Stimulated activated CD8-positive, alpha-beta memory T cell treated with anti-CD3 and anti-CD28 coated beads, Interleukin-12 subunit alpha, Interleukin-12 subunit beta, amount 100 ng/mL, for 4 hours (primary cell): ENCODE measurements around the gene CNTNAP2.
"Not testable (repeated sequence)": the region's sequence is repeated elsewhere in the genome, so short reads cannot be mapped to it uniquely, and the experiment has no call there.

ENCODE experiments used
- DNase-seq: peaks from one replicate; pipeline ENCODE4 v3.0.0-alpha.2; 2020; ENCODE audit warnings: low read depth

The CNTNAP2 gene

DNA sequence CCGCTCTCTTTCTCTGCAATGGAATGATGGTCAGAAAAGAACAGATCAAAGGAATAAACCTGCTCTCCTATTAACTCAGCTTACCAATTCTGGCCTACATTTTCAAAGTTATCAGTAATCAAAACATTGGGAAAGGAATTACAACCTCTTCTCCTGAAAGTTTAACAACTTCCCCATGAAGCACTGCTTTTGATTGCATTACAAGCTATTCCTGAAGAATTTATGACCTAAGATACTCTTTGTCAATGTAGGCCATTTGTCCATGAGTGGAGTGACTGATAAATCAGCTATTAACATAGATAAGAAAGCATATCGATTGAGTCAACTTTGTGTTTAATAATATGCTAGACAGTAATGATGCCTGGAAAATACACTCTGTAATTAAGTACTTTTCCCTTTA is 2202.2 kb downstream of the CNTNAP2 start:
- DNase-seq: no peak

DNA sequence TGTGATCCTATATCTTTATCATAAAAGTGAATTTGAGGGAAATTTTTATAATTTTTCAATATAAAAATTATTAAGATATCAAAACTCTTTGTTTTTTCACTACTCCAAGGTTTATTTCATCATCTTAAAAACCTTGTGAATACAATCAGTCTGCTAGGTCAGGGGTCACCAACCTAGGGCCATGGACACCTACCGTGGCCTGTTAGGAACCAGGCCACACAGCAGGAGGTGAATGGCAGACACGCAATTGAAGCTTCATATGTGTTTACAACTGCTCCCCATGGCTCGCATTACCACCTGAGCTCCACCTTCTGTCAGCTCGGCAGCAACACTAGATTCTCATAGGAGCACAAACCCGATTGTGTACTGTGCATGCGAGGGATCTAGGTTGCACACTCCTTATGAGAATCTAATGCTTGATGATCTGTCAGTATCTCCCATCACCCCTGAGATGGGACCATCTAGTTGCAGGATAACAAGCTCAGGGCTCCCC is 2202.8 kb downstream of the CNTNAP2 start:
- no peak for DNase-seq

DNA sequence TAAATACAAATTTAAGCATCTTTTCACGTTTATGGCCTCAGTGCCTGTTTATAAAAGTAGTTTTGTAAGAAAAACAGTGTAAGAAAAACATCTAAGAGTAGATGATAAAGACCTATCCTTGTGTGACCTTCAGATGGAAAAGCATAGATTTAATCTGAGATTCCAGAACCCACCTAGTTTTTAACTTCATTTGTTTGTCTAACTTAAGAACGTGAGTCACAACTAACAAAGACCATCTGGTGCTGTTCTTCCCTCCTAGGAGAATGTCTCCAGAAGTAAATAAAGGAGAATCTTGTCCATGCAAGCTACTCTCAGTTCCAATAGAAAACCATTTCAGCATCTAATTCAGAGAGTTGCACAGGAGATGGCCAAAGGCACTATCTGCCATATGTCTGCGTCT is 2208.6 kb downstream of the CNTNAP2 start:
- no peak for DNase-seq

DNA sequence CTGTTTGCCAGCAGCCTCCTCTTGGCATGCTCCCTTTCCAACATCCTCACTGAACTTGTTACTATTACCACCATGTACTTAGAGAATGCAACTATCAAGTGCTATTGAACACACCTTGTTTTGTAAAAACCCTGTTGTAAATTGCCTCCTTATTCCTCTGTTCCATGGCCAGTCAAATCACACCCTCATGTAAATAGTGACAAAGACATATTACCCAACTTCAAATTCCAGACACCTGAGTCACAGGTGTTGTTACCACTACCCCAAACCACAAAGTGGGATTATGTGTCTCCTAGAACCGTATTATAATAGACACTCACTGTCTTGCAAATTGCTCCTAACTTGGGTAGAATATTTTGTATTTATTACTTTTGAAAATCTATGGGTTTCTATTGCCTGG is 2210.8 kb downstream of the CNTNAP2 start:
- no peak for DNase-seq

DNA sequence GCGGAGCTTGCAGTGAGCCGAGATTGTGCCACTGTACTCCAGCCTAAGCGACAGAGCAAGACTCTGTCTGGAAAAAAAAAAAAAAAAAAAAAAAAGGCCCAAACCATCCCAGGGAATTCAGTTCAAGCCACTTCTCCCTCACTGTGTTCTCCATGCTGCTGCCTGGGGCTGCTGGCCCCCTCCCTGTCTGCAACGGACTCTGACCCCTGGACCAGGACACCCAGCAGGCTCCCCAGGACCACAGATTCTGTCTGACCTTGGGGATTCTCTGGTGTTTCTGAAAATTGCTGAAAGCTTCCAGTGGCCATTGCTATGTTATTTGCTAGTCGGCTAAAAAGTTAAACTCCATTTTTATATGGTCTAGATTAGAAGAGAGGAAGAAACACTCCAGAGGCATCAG is 2212.3 kb downstream of the CNTNAP2 start:
- no peak for DNase-seq

DNA sequence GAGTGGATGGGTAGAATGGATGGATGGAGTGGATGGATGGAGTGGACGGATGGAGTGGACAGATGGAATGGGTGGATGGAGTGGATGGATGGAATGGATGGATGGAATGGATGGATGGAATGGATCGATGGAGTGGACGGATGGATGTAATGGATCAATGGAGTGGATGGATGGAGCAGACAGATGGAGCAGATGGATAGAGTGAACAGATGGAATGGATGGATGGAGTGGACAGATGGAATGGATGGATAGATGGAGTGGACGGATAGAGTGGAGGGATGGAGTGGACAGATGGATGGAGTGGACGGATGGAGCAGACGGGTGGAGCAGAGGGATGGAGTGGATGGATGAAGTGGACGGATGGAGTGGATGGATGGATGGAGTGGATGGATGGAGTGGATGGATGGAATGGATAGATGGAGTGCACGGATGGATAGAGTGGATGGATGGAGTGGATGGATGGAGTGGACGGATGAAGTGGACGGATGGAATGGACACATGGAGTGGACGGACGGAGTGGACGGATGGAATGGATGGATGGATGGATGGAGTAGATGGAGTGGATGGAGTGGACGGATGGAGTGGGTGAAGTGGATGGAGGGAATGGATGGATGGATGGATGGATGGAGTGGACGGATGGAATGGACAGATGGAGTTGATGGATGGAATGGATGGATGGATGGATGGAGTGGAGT is 2213.7 kb downstream of the CNTNAP2 start:
- DNase-seq: no peak

DNA sequence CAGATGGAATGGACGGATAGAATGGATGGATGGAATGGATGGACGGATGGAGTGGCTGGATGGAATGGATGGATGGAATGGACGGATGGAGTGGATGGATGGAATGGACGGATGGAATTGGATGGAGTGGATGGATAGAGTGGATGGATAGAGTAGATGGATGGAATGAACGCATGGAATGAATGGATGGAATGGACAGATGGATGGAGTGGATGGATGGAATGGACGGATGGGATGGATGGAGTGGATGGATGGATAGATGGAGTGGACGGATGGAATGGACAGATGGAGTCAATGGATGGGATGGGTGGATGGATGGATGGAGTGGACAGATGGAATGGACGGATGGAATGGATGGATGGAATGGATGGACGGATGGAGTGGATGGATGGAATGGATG is 2214.2 kb downstream of the CNTNAP2 start:
- DNase-seq: no peak

DNA sequence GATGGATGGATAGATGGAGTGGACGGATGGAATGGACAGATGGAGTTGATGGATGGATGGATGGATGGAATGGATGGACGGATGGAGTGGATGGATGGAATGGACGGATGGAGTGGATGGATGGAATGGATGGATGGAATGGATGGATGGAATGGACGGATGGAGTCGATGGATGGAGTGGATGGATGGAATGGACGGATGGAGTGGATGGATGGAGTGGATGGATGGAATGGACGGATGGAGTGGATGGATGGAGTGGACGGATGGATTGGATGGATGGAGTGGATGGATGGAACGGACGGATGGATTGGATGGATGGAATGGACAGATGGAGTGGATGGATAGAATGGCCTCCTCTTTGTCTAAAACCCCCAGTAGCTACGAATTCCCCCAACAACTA is 2214.9 kb downstream of the CNTNAP2 start:
- not testable (repeated sequence) for DNase-seq

DNA sequence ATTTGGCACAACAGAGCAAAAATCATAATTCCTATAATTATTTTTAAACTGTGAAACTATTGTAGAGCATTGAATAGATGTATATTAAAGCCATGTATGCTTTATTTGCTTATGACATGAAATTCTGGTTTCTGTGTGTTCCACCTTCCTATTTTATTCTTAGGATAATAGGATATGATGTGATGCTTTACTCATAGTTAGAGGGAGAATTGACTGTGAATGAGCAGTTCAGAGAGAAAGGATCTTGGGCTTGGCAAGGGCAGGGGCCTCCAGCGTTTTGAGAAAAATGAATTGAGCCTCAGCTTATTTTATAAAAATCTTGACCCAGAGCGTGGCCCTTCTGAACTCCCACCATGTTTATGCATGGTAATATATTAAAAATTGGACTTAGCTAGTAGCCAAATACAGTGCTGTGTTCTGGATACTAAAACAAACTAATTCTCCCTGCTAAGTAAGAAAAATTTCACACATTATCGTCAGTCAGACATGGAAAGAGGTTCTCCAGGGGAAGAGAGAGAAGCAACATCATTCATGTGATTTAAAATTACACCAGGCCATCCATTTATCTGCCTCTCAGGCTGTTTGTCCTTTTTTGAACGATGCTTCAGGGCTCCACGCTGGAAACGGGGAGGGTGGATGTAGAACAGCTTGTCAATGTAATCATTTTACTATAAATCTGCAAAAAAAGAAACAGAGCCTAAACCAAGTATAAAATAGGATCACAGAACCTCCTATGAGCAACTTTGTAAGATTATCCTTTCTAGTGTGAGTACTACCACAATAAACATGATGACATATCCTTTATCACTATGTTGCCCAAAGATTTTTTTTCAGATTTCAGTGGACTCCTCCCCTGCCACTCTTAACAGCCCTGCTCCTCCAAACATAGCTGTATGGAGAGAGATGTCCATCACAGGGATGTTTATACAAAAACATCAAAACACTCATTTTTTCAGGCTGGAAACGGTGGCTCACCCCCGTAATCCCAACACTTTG is 2215.9 kb downstream of the CNTNAP2 start:
- no peak for DNase-seq

DNA sequence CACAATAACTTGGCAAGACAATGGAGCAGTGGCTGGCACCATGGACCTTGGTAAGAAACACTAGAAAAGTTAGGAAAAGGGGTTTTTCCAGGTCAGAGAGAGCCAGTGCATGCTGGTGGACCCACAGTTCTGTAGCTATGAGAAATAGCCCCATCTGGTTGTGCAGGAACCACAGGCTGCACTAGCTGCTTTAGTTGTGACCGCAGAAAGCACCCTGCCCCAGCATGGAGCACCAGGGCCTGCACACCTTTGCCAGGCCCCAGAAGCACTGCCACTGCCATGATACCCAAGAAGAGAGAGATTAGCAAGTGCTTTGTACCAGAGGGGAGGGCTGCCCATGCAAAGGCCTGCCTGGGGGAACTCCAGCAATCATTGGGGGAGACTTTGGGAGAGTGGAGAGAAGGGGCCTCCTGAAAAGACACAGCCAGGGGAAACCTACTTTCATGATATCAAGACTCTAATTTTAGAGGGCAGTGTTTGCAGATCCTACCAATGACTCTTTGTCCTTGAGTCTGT is 2217.9 kb downstream of the CNTNAP2 start:
- DNase-seq: no peak

DNA sequence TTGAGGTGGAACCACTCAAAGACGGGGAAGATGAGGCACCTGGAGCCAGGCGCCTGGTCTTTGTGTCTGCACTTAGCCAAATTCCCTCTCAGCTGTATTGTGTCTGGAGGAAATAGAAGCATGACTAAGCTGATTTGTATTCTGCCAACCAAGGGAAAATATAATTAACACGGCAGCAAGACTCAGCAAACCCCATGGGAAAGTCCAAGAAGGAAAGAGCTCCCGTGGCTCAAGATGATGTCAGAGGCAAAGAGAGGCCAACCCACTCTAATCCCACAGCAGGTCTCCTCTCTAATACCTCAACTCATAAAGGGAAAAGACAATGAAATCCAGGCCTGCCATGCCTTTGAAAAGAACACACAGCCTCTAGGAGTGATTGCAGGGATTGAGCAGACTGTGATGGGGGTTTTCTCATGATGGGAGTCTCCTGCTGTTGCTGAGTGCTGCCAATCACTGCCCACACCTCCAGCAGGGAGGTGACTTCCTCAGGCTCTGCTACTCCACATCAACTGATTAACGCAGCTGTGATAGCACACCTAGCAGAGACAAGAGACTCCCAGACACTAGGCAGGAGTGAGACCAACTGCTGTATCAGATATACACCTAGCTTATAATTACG is 2218.5 kb downstream of the CNTNAP2 start:
- no peak for DNase-seq

DNA sequence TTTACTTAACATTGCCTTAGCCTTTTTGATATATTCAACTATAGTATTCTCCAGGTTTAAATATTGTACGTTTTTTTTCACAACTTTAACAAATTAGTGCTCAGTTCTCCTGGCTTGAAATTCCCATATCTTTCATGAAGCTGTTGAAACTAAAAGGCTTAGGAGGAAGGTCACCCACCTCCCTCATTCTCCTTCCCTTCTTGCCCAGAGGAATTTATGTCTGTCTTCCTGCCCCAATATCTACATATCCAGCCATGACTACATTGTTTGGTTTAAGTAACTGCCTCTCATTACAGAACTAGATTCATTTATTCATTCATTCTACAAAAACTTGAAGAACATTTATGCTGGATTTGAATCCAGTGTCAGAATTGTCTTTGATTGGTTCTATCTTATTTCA is 2219.2 kb downstream of the CNTNAP2 start:
- DNase-seq: no peak

DNA sequence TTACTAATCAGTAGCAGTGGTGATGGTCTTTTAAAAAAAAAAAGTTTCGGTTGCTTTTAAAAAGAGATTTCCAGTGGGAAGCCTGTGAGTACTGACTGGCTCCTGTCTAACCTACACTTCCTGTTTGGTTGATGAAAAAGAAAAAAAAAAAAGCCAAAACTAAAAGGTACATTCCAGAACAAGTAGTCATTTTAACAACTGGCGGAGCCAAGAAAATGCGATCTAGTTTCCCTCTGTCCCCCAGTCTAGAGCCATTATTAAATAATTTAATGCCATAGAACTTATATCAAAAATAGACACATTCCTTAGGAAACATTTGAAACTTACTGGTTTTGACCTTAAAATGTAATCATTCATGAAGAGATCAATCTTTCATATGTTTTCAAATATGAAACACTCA is 2219.8 kb downstream of the CNTNAP2 start:
- DNase-seq: no peak

DNA sequence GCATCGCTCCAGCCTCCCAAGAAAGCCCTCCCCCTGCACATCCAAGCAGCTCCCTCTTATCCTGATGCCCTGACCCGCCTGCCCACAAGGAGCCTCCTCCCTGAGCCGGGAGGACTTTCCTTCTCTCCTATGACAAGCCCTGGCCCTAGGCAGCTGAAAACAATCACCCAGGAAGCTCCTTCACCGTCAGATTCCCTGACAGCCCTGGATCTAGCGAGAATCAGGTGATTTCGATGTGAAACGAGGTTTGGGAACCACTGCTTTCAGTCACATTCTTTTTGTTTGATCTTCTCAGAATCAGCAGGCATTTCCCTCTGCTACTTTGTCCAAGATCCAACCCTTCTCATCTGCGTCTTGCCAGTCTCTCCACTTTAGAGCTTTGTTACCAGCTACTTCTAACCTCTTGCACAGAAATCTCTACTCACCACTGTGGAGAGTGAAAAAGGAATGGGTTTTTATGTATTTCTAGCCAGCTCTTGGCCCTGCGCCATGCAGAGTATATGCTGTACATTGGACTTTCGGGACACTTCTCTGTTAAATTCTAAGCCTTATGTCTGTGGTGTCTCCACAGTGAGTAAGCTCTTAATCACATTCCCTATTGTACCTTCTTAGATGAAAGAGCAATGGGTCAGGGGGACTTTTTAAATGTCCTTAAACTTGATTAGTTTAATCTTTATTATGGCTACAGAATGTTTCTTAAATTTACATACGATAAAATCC is 2220.8 kb downstream of the CNTNAP2 start:
- DNase-seq: no peak

DNA sequence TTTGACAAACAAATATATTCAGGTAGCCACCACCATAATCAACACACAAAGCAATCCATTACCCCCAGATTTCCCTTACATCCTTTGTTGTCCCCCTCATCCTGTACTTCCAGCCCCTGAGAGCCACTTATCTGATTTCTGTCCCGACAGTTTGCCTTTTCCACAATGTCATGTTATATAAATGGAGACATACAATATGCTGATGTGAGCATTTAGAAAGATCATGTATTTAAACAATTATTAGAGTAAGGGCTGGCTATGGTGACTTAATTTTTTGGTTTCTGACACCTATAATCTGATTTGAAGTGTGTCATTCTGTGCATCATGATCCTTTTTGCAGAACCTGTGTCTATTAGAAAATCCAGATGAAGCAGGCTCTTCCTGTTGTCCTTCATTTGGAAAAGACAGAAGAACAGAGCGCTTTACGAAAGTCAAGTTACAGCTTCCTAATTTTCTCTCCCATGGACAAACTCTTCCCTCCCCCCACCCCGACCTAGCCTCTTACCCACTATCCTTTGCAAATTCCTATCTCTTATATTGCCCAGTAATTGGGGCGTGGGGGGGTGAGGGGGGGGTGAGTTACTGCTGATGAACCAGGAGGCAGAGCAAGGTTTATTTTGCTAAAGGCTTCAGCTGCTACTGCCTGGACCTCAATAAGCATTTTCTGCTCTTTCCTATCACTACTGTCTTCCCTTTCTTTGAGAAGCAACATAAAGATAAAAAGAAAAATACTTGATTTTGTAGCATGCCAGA is 2221.6 kb downstream of the CNTNAP2 start:
- no peak for DNase-seq

DNA sequence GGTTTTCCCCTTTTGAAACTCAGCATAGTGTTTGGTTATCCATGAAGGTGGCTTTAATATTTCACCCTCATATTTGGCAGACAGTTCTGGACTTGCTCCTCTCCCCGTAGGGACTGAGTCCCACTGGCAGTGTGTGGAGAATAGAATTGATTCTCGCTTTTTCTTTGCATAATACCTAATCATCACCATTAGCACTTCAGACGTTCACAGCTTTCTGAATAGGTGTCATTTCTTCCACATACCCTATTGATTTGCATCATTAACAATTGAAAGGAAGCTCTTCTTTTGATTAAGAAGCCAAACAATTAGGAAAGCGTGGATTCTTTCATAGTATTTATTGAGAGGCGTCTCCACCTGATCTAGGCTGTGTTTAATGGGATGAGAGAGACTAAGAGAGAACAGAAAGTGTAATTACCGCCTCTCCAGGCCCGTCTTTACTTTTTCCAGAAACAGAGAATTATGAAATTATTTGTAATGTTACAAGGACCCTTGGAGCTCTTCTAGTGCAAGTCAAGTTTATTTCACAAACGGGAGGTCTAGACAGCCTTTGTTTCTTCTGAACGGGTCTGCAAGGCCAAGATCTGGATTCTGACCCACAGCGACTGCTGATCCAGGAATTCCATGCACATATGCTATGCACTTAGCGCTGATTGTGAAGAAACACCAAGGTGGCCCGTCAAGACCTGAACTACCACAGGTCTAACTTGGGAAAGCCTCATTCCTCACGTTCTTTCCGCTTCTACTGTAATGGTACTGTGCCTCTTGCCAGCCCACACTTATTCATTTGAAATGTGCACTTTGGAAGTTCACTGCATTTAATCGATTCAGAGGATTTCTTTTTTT is 2224.1 kb downstream of the CNTNAP2 start:
- DNase-seq: no peak

DNA sequence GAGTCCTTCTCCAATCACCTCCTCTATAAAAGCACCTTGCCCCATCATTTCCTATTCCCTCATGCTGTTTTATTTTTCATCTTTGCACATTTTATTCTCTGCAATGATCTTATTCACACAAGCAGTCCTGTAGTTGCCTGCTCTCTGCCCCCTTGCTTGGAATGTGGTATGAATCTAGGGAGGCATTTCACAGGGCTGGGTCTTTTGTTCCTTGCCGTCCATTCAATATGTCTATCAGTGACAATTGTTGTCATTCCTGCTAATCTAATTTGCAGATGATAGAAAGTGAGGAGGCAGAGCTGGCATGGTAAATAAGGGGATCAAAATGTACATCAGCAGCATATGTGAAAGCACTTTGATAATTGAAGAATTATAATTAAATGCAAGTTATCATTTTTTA is 2227.8 kb downstream of the CNTNAP2 start:
- DNase-seq: no peak

DNA sequence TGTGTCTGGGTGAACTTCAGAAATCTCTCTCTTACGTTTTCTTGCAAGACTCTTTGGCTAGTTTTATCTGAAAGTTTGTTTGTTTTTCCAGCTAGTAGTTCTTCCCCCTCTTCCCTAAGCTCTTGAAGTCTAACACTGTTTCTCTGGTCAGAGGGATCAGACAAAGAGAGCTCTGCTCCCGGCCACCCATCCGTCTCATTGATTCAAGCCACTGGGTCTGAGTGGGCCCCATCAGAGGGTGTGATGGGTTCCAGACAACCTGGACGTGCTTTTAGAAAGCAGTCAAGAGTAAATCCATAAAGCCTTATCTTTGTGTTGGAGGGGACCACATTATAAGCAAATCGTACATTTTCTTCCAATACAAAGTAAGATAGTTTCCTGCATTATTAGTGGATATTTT is 2231.4 kb downstream of the CNTNAP2 start:
- DNase-seq: no peak

DNA sequence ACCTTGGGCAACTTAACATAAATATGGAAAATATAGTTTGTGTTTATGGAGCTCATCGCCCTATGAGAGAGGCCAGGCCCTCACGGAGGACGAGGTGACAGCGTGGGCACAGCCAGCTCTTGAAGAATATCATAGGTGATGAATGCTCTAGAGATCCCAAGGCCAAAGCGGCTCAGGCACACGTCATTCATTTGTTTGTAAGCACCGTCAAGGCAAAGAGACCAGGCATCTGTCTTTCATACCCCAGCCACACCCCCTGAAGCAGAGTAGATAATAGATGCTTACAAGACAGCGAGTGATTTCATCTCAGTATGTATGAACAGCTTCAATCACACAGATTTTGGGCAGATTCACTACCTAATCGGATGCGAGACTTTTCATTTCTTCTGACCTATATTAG is 2231.9 kb downstream of the CNTNAP2 start:
- DNase-seq: no peak

DNA sequence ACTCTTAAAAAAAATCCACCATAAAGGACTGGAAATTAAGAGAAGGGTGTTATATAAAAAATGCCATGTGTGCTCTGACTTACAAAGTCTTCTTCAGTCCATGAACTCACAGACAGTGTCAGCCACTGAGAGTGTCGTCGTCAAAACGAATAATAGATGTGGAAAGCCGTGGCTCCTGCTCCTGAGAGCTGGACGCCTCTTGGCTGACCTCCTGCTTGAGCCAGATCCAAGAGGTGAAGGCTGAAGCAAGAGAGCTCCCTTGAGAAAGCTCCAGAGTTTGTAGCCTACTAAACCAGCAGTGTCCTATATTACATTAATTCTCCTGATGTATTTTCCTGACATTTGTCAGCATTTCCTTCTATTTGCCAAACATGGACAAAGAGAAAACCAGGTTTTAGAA is 2239.7 kb downstream of the CNTNAP2 start:
- no peak for DNase-seq
